HCT116 (cell line): ENCODE data around the gene CCDC86. TPM values are rescaled to one million over a fixed set of nuclear protein-coding genes. Genes with fewer than 3 reads are reported as not detected.

Experiments used
- ATAC-seq: fragments of 200-7000 bp; cut with Tn5 transposase; 2 replicates; pipeline ENCODE4 v1.9.1; 2020; ENCODE audit warnings: mild to moderate bottlenecking, moderate library complexity
- BruUV-seq: library from RNA; stranded (reverse); fragments of 400-500 nt; replicated peaks from 2 replicates; lab custom pipeline; 2021; lab: Mats Ljungman, UMichigan
- CTCF ChIA-PET: fragments of 300-600 bp; sonication (Branson Sonifier 250); formaldehyde crosslinking; loops from one replicate; lab custom pipeline; 2021; ENCODE audit warnings: antibody characterized with exemption; lab: Charles Lee
- POLR2A ChIA-PET: fragments of 300-600, 350-600 bp; sonication (Branson Sonifier 250); formaldehyde crosslinking; loops from one replicate; lab custom pipeline; 2021; ENCODE audit warnings: antibody characterized with exemption; lab: Charles Lee
- RAD21 ChIA-PET, 2 experiments: fragments of 300-600 bp; sonication (Branson Sonifier 250); formaldehyde crosslinking; loops; one replicate each; lab custom pipeline; 2023; ENCODE audit warnings: low total read pairs in 2 of 2; ENCODE audit not compliant: uncharacterized antibody in 2 of 2, unreplicated experiment in 2 of 2, low non-redundant PET in 1 of 2; lab: Charles Lee
- DNase-seq: peaks from one replicate; pipeline ENCODE4 v3.0.0-alpha.2; 2010; ENCODE audit warnings: low read depth, low spot score
- H2AFZ ChIP-seq: fragments of 200-600 bp; shearing (Covaris generic), sonication (generic); 2 replicates; pipeline ENCODE4 v1.6.1; 2017; ENCODE audit warnings: low read depth, mixed run types, mixed read lengths, antibody characterized with exemption, low read length; ENCODE audit not compliant: poor library complexity, severe bottlenecking
- H3K27ac ChIP-seq: 2 replicates; pipeline ENCODE4 v1.5.1; 2012; ENCODE audit warnings: low read depth, low read length
- H3K27me3 ChIP-seq: fragments of 200-600 bp; sonication (generic); 2 replicates; pipeline ENCODE4 v1.6.1; 2016; ENCODE audit warnings: mixed run types, low read length, mixed read lengths; ENCODE audit not compliant: insufficient read depth
- H3K36me3 ChIP-seq, 2 experiments: fragments of 200-500 bp in 1 of 2; fragments of 200-600 bp in 1 of 2; sonication (Bioruptor generic) in 1 of 2; sonication (generic) in 1 of 2; 2 replicates each; pipeline versions ENCODE4 v1.5.1 to v1.6.1; 2014 to 2016; ENCODE audit warnings: low read length in 2 of 2, inconsistent platforms in 1 of 2, mixed read lengths in 1 of 2, mixed run types in 1 of 2; ENCODE audit not compliant: insufficient read depth in 2 of 2, control insufficient read depth in 1 of 2
- H3K4me1 ChIP-seq, 2 experiments: fragments of 200-600 bp in 1 of 2; sonication (generic) in 1 of 2; 2 replicates each; pipeline versions ENCODE4 v1.5.1 to v1.6.1; 2012 to 2017; ENCODE audit warnings: low read length in 2 of 2, inconsistent platforms in 1 of 2, mild to moderate bottlenecking in 1 of 2, mixed read lengths in 1 of 2, mixed run types in 1 of 2, moderate library complexity in 1 of 2; ENCODE audit not compliant: insufficient read depth in 2 of 2, control insufficient read depth in 1 of 2
- H3K4me2 ChIP-seq: fragments of 200-600 bp; sonication (generic); 2 replicates; pipeline ENCODE4 v1.6.1; 2017; ENCODE audit warnings: mixed run types, low read length, mixed read lengths
- H3K4me3 ChIP-seq, 2 experiments: fragments of 200-600 bp in 1 of 2; sonication (generic) in 1 of 2; replicated peaks in 1 of 2; 2 replicates each; pipeline ENCODE4 v1.5.1; 2011 to 2016; ENCODE audit warnings: low read length in 2 of 2, control low read depth in 1 of 2, low read depth in 1 of 2, mild to moderate bottlenecking in 1 of 2, mixed read lengths in 1 of 2, mixed run types in 1 of 2
- H3K79me2 ChIP-seq: fragments of 200-600 bp; sonication (generic); 2 replicates; pipeline ENCODE4 v1.6.1; 2017; ENCODE audit warnings: mild to moderate bottlenecking, mixed run types, low read length, moderate library complexity, mixed read lengths; ENCODE audit not compliant: insufficient read depth
- H3K9ac ChIP-seq: fragments of 200-600 bp; sonication (generic); 2 replicates; pipeline ENCODE4 v1.6.1; 2016; ENCODE audit warnings: low read length, mixed read lengths
- H3K9me2 ChIP-seq: fragments of 200-600 bp; sonication (generic), shearing (Covaris generic); 2 replicates; pipeline ENCODE4 v1.6.1; 2017; ENCODE audit warnings: mixed run types, mild to moderate bottlenecking, moderate library complexity; ENCODE audit not compliant: insufficient read depth
- H3K9me3 ChIP-seq, 2 experiments: fragments of 200-500 bp in 1 of 2; fragments of 200-600 bp in 1 of 2; sonication (Bioruptor generic) in 1 of 2; sonication (generic) in 1 of 2; 2 replicates each; pipeline ENCODE4 v1.6.1; 2014 to 2017; ENCODE audit warnings: low read length in 2 of 2, mixed read lengths in 2 of 2, inconsistent platforms in 1 of 2, low read depth in 1 of 2, mild to moderate bottlenecking in 1 of 2, mixed run types in 1 of 2, moderate library complexity in 1 of 2; ENCODE audit not compliant: control insufficient read depth in 1 of 2, insufficient read depth in 1 of 2
- H4K20me1 ChIP-seq: fragments of 200-600 bp; sonication (generic), shearing (Covaris generic); 2 replicates; pipeline ENCODE4 v1.6.1; 2017; ENCODE audit warnings: mixed run types, mild to moderate bottlenecking, moderate library complexity; ENCODE audit not compliant: insufficient read depth
- CBX3 ChIP-seq: IDR thresholded peaks from 2 replicates; pipeline ENCODE4 v1.6.1; 2012; ENCODE audit warnings: low read depth
- CEBPB ChIP-seq: IDR thresholded peaks from 2 replicates; pipeline ENCODE4 v1.6.1; 2012; ENCODE audit warnings: low read depth
- EGR1 ChIP-seq: IDR thresholded peaks from 2 replicates; pipeline ENCODE4 v1.6.1; 2012; ENCODE audit warnings: low read depth
- ELF1 ChIP-seq: IDR thresholded peaks from 2 replicates; pipeline ENCODE4 v1.6.1; 2012; ENCODE audit warnings: low read depth, borderline replicate concordance
- EZH2phosphoT487 ChIP-seq: fragments of 200-600 bp; IDR thresholded peaks from 2 replicates; pipeline ENCODE4 v1.6.1; 2018; ENCODE audit warnings: antibody characterized with exemption, borderline replicate concordance
- FOSL1 ChIP-seq: IDR thresholded peaks from 2 replicates; pipeline ENCODE4 v1.6.1; 2012; ENCODE audit warnings: low read depth
- JUND ChIP-seq: IDR thresholded peaks from 2 replicates; pipeline ENCODE4 v1.6.1; 2012
- RAD21 ChIP-seq: IDR thresholded peaks from 2 replicates; pipeline ENCODE4 v1.6.1; 2012; ENCODE audit warnings: low read depth, mild to moderate bottlenecking
- SIN3A ChIP-seq: IDR thresholded peaks from 2 replicates; pipeline ENCODE4 v1.6.1; 2012; ENCODE audit warnings: low read depth
- SP1 ChIP-seq: IDR thresholded peaks from 2 replicates; pipeline ENCODE4 v1.6.1; 2012; ENCODE audit warnings: low read depth
- SRF ChIP-seq: IDR thresholded peaks from 2 replicates; pipeline ENCODE4 v1.6.1; 2012; ENCODE audit warnings: low read depth
- YY1 ChIP-seq: IDR thresholded peaks from 2 replicates; pipeline ENCODE4 v1.6.1; 2011; ENCODE audit warnings: low read length, low read depth, moderate library complexity, mild to moderate bottlenecking; ENCODE audit not compliant: insufficient replicate concordance; ENCODE audit errors: extremely low read depth
- ZNF274 ChIP-seq: fragments of 200-500 bp; sonication (Bioruptor generic); IDR thresholded peaks from 2 replicates; pipeline ENCODE4 v1.6.1; 2014; ENCODE audit warnings: mild to moderate bottlenecking, low read depth, low read length, inconsistent platforms
- intact Hi-C: fragments of 100-400 bp; cut with micrococcal nuclease; formaldehyde crosslinking; loops from 2 replicates; pipeline ENCODE4 v1.10.0; 2022
- total RNA-seq: library from RNA; stranded (reverse); gene quantifications from one replicate; pipeline ENCODE4 v1.2.1, GENCODE V29; 2021; ENCODE audit not compliant: unreplicated experiment
- TF ChIP-seq, protein P1 (sequence below): IDR thresholded peaks from 2 replicates; pipeline ENCODE4 v1.6.1; 2011; ENCODE audit warnings: mild to moderate bottlenecking, low read length, moderate library complexity; ENCODE audit not compliant: insufficient replicate concordance; ENCODE audit errors: extremely low read depth
- TF ChIP-seq, protein P2 (sequence below), 3 experiments: fragments of 200-600 bp in 1 of 3; sonication (generic) in 1 of 3; IDR thresholded peaks in 2 of 3; conservative IDR thresholded peaks in 1 of 3; 2 replicates each; pipeline ENCODE4 v1.5.1; 2012 to 2017; ENCODE audit warnings: low read depth in 2 of 3, low read length in 2 of 3, antibody characterized with exemption in 1 of 3, borderline replicate concordance in 1 of 3, control low read depth in 1 of 3, mild to moderate bottlenecking in 1 of 3, mixed read lengths in 1 of 3, mixed run types in 1 of 3, moderate library complexity in 1 of 3; ENCODE audit not compliant: insufficient read depth in 1 of 3
- TF ChIP-seq, protein P3 (sequence below): IDR thresholded peaks from 2 replicates; pipeline ENCODE4 v1.6.1; 2012; ENCODE audit warnings: low read depth

CCDC86 gene
- total RNA-seq, 1 experiment from 2014 or later: 69.6 TPM

DNA sequence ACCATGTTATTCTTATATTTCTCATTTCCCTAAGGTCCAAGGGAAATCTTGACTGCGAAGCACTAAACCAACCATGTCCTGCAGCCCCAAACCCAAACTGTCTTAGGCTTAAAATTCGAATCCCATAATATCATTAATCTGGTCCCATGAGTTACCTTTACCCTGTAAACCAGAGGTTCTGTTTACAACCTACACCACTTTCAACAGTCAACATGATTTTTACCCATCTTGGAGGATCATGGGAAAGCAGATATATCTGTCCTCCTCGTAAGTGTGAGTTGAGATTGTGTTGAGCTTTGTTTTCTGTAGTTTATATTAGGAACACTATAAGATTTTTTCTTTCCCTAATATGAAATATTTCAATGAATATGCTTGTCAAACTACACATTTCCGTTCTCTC lies 58.1 kb downstream of the CCDC86 start:
- RAD21 ChIA-PET: interaction anchor here in 1 of 2 experiments (1.8 kb wide), 1 partner anchor 69 kb away, joined by 7 read pairs; no protein-coding TSS in a partner anchor
- no peak for ATAC-seq
- H3K4me2 ChIP-seq: no peak overlapping the region
- no peaks in the 10 kb centered on the region for H3K9me3 ChIP-seq
- no peaks in the 10 kb centered on the region for H3K27me3 ChIP-seq
- H3K36me3 ChIP-seq: peaks cover 58 to 71% of the 10 kb centered on the region in 2 experiments
- H4K20me1 ChIP-seq: peaks cover 7% of the 10 kb centered on the region
- H3K79me2 ChIP-seq: peaks cover 43% of the 10 kb centered on the region
- H3K9ac ChIP-seq: no peak overlapping the region
- no peaks in the 10 kb centered on the region for H3K9me2 ChIP-seq
- H3K27ac ChIP-seq: no peak overlapping the region
- H3K4me3 ChIP-seq: no peak overlapping the region
- H2AFZ ChIP-seq: no peak overlapping the region
- no TSS peak for BruUV-seq
- POLR2A ChIA-PET: no interaction called here
- TF ChIP-seq RAD21 (no peak), SP1 (no peak), FOSL1 (no peak), EZH2phosphoT487 (no peak), CBX3 (no peak), ELF1 (no peak), JUND (no peak), SRF (no peak), ZNF274 (no peak), SIN3A (no peak), YY1 (no peak), CEBPB (no peak), EGR1 (no peak)
- TF ChIP-seq, protein P1, sequence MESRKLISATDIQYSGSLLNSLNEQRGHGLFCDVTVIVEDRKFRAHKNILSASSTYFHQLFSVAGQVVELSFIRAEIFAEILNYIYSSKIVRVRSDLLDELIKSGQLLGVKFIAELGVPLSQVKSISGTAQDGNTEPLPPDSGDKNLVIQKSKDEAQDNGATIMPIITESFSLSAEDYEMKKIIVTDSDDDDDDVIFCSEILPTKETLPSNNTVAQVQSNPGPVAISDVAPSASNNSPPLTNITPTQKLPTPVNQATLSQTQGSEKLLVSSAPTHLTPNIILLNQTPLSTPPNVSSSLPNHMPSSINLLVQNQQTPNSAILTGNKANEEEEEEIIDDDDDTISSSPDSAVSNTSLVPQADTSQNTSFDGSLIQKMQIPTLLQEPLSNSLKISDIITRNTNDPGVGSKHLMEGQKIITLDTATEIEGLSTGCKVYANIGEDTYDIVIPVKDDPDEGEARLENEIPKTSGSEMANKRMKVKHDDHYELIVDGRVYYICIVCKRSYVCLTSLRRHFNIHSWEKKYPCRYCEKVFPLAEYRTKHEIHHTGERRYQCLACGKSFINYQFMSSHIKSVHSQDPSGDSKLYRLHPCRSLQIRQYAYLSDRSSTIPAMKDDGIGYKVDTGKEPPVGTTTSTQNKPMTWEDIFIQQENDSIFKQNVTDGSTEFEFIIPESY: no peak
- TF ChIP-seq, protein P2, sequence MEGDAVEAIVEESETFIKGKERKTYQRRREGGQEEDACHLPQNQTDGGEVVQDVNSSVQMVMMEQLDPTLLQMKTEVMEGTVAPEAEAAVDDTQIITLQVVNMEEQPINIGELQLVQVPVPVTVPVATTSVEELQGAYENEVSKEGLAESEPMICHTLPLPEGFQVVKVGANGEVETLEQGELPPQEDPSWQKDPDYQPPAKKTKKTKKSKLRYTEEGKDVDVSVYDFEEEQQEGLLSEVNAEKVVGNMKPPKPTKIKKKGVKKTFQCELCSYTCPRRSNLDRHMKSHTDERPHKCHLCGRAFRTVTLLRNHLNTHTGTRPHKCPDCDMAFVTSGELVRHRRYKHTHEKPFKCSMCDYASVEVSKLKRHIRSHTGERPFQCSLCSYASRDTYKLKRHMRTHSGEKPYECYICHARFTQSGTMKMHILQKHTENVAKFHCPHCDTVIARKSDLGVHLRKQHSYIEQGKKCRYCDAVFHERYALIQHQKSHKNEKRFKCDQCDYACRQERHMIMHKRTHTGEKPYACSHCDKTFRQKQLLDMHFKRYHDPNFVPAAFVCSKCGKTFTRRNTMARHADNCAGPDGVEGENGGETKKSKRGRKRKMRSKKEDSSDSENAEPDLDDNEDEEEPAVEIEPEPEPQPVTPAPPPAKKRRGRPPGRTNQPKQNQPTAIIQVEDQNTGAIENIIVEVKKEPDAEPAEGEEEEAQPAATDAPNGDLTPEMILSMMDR (IDR thresholded peaks at IDR 0.05 in 2 of 3, conservative IDR thresholded peaks at IDR 0.05 in 1 of 3; ENCODE audit: borderline replicate concordance in 1 of 3, insufficient read depth in 1 of 3, low read depth in 2 of 3, low read length in 2 of 3): no peak
- TF ChIP-seq, protein P3, sequence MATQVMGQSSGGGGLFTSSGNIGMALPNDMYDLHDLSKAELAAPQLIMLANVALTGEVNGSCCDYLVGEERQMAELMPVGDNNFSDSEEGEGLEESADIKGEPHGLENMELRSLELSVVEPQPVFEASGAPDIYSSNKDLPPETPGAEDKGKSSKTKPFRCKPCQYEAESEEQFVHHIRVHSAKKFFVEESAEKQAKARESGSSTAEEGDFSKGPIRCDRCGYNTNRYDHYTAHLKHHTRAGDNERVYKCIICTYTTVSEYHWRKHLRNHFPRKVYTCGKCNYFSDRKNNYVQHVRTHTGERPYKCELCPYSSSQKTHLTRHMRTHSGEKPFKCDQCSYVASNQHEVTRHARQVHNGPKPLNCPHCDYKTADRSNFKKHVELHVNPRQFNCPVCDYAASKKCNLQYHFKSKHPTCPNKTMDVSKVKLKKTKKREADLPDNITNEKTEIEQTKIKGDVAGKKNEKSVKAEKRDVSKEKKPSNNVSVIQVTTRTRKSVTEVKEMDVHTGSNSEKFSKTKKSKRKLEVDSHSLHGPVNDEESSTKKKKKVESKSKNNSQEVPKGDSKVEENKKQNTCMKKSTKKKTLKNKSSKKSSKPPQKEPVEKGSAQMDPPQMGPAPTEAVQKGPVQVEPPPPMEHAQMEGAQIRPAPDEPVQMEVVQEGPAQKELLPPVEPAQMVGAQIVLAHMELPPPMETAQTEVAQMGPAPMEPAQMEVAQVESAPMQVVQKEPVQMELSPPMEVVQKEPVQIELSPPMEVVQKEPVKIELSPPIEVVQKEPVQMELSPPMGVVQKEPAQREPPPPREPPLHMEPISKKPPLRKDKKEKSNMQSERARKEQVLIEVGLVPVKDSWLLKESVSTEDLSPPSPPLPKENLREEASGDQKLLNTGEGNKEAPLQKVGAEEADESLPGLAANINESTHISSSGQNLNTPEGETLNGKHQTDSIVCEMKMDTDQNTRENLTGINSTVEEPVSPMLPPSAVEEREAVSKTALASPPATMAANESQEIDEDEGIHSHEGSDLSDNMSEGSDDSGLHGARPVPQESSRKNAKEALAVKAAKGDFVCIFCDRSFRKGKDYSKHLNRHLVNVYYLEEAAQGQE: no peak
- TF ChIP-seq, all 23 proteins: peak for 0
- H3K4me1 ChIP-seq: peaks cover 6 to 9% of the 10 kb centered on the region in 2 experiments; a peak in 3 of 4 replicates
- intact Hi-C loops: loop anchor here (1.0 kb wide), 1 partner anchor 69 kb away; no protein-coding TSS in a partner anchor
- DNase-seq: no peak
- CTCF ChIA-PET: interaction anchor here (0.6 to 2.1 kb wide), 25 partner anchors 8 to 288 kb away, joined by 3 to 38 read pairs (median 4); partner anchors contain the start of genes TMEM109 and TMEM132A
